Lung microvascular endothelial cell (primary cell): Measurements from ENCODE around the gene TRIM50. TPM values are rescaled to one million over a fixed set of nuclear protein-coding genes. Genes with fewer than 3 reads are reported as not detected.

Experiments used
- total RNA-seq: library from RNA; depleted of rRNA; stranded (reverse); fragments of >200 nt; gene quantifications from 2 replicates; pipeline ENCODE4 v1.2.1, GENCODE V29; 2014

Gene TRIM50
- total RNA-seq, 1 donor from 2014 or later = not detected

Other genes with a start within 250 kb of the TRIM50 start
- gene SPDYE9, start 242.0 kb downstream of the TRIM50 start, total RNA-seq = not detected in 2 replicates
- 0.60 and 1.7 TPM in 2 replicates for gene NSUN5, start 19.3 kb downstream of the TRIM50 start, total RNA-seq
- not detected in 2 replicates for gene FKBP6, start 79 bp upstream of the TRIM50 start, total RNA-seq
- gene FZD9, start 105.7 kb upstream of the TRIM50 start, total RNA-seq = 4.4 and 5.4 TPM in 2 replicates
- 27.7 and 34.1 TPM in 2 replicates for gene BAZ1B, start 194.2 kb upstream of the TRIM50 start, total RNA-seq
- 17.2 and 22.6 TPM in 2 replicates for gene BCL7B, start 229.6 kb upstream of the TRIM50 start, total RNA-seq